RWPE1 (cell line): ENCODE data around the gene C9orf50.

Source experiments
- CTCF ChIA-PET: fragments of 350-600 bp; sonication (Branson Sonifier 250); formaldehyde crosslinking; extraction: SDS; loops from one replicate; lab custom pipeline; 2021; lab: Yijun Ruan, JAX
- POLR2A ChIA-PET: fragments of 400-600 bp; formaldehyde crosslinking; extraction: SDS; loops from one replicate; lab custom pipeline; 2020; ENCODE audit warnings: antibody characterized with exemption; ENCODE audit not compliant: low non-redundant PET; lab: Yijun Ruan, JAX
- DNase-seq: peaks from one replicate; pipeline ENCODE4 v3.0.0; 2012; ENCODE audit warnings: low spot score
- H3K27ac ChIP-seq: fragments of 450-650 bp; 2 replicates; pipeline ENCODE4 v1.5.1; 2017
- TF ChIP-seq, protein P1 (sequence below): fragments of 450-650 bp; conservative IDR thresholded peaks from 2 replicates; pipeline ENCODE4 v1.5.1; 2017; ENCODE audit warnings: low read depth, mild to moderate bottlenecking

C9orf50 gene

DNA sequence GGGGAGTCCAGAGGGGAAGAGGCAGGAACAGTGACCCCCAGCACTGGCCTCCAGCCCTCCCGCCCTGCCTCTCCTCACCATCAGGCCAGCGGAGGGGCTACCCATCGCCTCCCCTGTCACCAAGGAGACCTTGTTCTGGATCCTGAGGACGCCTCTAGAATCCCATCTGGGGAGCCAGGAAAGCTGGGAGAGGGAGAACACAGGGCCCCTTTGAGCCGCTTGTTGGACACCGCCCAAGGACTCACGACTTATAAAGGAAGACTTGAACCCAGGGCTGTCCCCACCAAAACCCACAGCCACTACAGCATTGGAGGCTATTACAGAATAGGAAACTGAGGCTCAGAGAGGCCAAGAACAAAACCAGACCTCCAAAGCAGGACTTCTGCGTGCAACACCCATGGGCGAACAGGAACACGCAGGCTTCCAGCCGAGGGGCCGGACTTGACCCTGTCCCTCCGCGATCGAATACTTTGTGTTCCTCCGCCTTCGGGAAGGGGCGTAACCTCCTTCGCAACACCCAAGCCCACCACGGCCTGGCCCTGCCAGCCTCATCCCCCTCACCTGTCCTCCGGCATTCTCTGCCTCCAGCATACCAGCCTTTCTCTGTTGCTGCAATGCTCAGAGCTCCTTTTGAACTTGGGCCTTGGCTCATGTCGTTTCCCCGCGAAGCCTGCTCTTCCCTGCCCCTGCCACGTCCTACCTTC is 54.2 kb downstream of the C9orf50 start:
- TF ChIP-seq, protein P1, sequence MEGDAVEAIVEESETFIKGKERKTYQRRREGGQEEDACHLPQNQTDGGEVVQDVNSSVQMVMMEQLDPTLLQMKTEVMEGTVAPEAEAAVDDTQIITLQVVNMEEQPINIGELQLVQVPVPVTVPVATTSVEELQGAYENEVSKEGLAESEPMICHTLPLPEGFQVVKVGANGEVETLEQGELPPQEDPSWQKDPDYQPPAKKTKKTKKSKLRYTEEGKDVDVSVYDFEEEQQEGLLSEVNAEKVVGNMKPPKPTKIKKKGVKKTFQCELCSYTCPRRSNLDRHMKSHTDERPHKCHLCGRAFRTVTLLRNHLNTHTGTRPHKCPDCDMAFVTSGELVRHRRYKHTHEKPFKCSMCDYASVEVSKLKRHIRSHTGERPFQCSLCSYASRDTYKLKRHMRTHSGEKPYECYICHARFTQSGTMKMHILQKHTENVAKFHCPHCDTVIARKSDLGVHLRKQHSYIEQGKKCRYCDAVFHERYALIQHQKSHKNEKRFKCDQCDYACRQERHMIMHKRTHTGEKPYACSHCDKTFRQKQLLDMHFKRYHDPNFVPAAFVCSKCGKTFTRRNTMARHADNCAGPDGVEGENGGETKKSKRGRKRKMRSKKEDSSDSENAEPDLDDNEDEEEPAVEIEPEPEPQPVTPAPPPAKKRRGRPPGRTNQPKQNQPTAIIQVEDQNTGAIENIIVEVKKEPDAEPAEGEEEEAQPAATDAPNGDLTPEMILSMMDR: no peak
- ChIA-PET CTCF (interaction anchor here (0.6 kb wide), 1 partner anchor 44 kb away, joined by 5 read pairs; no protein-coding TSS in a partner anchor), POLR2A (no interaction called here)
- no peak for DNase-seq
- no peak overlapping the region for H3K27ac ChIP-seq

DNA sequence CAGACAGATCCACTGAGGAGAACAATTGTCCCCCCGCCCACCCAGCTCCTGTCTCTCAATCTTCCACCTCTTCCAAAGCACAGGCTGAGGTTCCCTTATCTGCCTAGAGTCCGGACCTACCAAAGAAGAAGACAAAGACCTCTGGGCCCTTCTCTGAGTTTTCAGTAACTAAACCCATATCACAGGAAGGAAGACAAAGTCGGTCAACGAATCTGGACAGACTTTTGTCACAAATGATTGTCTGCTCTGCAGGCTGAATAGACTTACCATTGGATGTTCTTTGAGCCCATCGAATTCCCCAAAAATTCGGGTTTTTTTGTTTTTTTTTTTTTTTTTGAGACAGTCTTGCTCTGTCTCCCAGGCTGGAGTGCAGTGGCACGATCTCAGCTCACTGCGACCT is 58.0 kb downstream of the C9orf50 start:
- ChIA-PET CTCF (no interaction called here), POLR2A (interaction anchor here (0.7 kb wide), 1 partner anchor 70 kb away, joined by 3 read pairs; no protein-coding TSS in a partner anchor)
- DNase-seq: no peak
- no peak overlapping the region for H3K27ac ChIP-seq
- TF ChIP-seq, protein P1: no peak

- TF ChIP-seq, protein P1: no peak
- ChIA-PET CTCF (no interaction called here), POLR2A (interaction anchor here (0.7 kb wide), 1 partner anchor 69 kb away, joined by 3 read pairs; no protein-coding TSS in a partner anchor)
- no peak overlapping the region for H3K27ac ChIP-seq
- DNase-seq: no peak
These were observed 58.4 kb downstream of the C9orf50 start for GRCh38 chr9:129562514-129562913.
